GM19193 (cell line): ENCODE results near the gene BTBD17.

Experiments used
- POLR2A ChIP-seq: IDR thresholded peaks from 4 replicates; pipeline ENCODE4 v1.6.1; 2011; ENCODE audit not compliant: insufficient read depth, insufficient read length; ENCODE audit errors: extremely low read depth

Gene BTBD17

DNA sequence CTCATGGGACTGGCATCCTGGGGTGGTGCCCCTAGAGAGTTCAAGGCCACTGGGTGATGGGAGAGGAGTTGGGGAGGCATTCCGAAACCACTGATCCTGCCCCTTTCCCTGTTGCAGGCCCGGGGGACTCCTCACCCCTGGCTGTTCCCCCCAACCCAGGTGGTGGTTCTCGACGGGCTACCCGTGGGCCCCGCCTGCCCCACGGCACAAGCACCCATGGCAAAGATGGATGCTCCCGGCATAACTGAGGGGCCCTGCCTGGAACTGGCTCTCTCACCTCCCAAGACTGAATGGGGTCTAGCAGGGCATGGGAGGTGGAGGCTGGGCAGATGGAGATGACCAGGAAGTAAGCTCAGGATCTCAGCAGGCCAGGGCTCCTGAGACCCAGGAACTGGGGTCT, 6.6 kb downstream of the BTBD17 start:
- TF ChIP-seq POLR2A: no peak

- no peak for TF ChIP-seq POLR2A
Observed at GRCh38 chr17:74354561-74354960, 7.1 kb downstream of the BTBD17 start.

DNA sequence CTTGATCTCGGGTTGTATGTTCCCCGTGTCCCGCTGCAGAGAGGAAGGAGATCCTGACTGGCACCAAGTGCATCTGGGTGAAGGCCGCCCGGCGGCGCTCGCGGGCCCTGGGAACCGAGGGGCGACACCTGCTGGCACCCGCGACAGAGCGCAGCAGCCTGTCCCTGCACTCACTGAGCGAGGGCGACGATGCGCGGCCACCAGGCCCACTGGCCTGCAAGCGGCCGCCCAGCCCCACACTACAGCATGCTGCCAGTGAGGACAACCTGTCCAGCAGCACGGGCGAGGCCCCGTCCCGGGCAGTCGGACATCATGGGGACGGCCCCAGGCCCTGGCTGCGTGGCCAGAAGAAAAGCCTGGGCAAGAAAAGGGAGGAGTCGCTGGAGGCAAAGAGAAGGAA, 7.5 kb downstream of the BTBD17 start:
- TF ChIP-seq POLR2A: no peak

DNA sequence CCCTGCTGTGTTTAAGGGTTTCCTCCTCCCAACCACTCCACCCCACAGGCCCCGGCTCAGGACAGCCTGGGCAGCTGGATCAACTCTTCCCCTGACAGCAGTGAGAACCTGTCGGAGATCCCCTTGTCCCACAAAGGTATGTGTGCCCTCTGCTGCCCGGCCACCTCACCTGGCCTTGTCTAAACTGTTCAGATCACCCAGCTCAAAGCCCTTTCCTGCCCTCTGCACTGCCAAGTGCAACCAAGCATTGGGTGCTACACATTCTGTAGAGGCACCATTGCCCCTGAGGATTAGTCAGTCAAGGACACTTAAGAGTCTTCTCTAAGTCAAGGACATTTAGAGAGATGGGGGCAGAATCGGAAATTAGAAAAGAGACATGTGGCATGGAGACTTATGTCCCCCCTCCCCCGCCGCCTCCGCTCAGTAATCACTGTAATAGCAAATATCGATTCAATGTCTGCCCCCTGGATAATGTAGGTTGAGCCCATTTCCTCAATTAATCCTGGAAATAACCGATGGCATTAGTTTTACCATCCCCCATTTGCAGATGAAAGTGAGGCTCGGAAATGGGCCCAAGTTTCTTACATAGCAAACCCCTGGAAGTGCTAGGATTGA, 8.1 kb downstream of the BTBD17 start:
- TF ChIP-seq POLR2A: no peak

GRCh38 chr17:74351552-74352210, 10.0 kb downstream of the BTBD17 start:
- no peak for TF ChIP-seq POLR2A

GRCh38 chr17:74350486-74350885, 11.2 kb downstream of the BTBD17 start:
- TF ChIP-seq POLR2A: no peak

DNA sequence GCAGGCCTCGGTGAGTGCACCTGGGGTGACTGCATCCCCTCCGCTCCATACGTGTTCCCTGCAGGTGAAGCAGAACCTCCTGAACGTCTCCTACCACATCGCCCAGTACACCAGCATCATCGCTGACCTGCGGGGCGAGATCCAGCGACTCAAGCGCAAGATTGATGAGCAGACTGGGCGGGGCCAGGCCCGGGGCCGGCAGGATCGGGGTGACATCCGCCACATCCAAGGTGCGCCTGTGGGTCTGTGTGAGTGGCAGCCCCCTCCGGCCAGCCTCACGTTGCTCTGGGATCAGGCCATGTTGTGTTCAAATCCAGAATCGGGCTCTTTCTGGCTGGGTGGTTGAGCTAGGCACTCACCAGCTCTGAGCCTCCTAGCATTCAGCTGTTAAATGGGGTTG, 12.5 kb downstream of the BTBD17 start:
- no peak for TF ChIP-seq POLR2A

DNA sequence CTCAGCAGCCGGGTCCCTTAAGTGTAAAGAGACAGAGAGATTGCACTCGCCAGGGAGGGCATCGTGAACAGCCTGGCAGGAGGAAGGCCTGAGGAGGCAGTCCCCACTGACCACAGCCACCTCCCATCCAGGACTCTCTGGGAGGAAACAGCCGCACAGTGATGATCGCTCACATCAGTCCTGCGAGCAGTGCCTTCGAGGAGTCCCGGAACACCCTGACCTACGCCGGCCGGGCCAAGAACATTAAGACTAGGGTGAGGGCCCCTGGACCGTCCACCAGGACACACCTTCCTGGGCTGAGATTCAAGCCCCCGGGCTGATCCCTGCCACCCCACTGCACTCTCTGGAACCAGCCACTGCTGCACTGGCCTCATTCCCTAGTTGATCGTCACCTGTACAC, 14.0 kb downstream of the BTBD17 start:
- TF ChIP-seq POLR2A: no peak

- no peak for TF ChIP-seq POLR2A
Observed at GRCh38 chr17:74345433-74346241, 16.0 kb downstream of the BTBD17 start.

DNA sequence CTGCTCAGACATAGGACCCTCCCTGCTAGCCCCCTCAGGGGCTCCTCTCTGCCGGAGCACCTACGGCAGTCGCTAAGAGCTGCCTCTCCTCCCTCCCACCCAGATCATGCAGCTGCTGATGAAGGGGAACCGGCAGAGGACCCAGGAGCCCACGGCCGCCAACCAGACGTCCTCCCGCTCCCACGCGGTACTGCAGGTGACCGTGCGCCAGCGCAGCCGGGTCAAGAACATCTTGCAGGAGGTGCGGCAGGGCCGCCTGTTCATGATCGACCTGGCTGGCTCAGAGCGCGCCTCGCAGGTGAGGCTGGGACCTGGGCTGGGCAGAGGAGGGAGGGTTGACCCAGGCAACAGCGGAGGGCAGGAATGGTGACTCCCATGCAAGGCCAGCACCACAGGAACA, 17.0 kb downstream of the BTBD17 start:
- no peak for TF ChIP-seq POLR2A

DNA sequence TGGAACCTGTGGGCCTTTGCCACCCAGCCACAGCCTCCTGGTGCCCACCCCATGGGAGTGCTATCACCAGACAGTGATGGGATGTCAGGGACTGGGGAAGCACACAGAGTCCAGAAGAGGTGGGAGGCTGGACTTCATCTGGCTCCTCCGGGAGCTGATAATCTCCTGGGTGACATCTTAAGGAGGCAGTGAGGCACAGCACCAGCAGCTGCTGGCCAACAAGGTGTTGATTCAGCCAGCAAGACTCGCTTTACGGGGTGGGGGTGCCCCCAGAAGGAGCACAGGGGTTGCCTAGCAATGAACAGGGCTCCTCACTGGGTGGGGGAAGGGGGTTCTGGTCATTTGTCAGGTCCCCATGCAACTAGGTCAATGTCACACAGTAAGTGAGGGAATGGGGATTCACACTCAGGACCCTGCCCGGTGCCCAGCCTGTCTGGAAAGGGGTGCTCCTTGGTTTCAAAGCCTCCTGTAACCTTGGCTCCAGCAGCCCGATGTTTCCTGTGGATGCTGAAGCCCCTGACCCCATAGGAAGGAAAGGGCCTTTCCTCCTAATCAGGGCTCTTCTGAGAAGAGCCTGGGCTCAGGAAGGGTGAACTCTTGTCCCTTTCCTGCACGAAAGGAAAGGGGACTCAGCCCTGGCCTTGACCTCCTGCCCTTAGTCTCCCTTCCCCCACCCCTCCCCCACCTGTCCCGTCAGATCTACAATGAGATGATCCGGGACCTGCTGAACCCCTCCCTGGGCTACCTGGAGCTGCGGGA, 18.0 kb downstream of the BTBD17 start:
- TF ChIP-seq POLR2A: no peak

GRCh38 chr17:74343121-74343520, 18.5 kb downstream of the BTBD17 start:
- TF ChIP-seq POLR2A: no peak

- TF ChIP-seq POLR2A: no peak
Observed at GRCh38 chr17:74342224-74342623, 19.4 kb downstream of the BTBD17 start.

GRCh38 chr17:74340470-74341023, 21.1 kb downstream of the BTBD17 start:
- no peak for TF ChIP-seq POLR2A

DNA sequence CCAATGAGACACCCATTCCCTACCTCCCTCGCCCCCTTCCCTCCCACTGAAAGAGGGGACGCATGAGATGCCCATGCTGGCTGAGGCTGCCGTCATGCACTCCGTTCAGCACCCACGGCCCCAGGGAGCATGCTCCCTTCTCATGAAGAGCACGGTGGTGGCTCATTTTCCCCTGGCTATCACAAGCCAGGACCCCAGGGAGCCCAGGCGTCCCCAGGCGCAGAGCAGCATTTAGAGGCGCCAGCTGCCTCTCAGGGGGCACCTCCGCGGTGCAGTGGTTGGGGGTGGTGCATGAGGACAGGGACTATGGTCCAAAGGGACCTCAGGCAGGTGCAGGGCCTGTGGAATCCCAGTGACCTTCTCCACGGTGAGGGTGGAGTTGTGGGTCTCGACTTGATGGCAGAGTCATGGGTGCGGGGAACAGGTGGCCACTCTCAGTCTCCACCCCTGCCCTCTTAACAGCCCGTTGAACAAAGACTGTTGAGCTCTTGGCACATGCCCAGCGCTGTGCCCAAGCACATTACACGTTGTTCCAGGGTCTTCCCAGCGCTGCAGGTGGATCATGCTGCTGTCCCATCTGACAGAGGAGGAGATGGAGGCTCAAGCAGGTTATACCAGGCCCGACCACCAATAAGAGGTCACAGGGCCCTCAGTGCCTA, 22.0 kb downstream of the BTBD17 start:
- no peak for TF ChIP-seq POLR2A

GRCh38 chr17:74337834-74338500, 23.7 kb downstream of the BTBD17 start:
- TF ChIP-seq POLR2A: no peak
